Neural cell (in vitro differentiated cells): ENCODE data around the gene C16orf74. TPM values are rescaled to one million over a fixed set of nuclear protein-coding genes. Genes with fewer than 3 reads are reported as not detected.

ENCODE experiments used
- H2AFZ ChIP-seq: fragments of 200-600, 300-800 bp; sonication (generic), shearing (Covaris generic); 2 replicates; pipeline ENCODE4 v1.6.0; 2014; ENCODE audit warnings: low read depth, mild to moderate bottlenecking, antibody characterized with exemption, low read length, moderate library complexity
- H3F3A ChIP-seq: fragments of 200-600 bp; shearing (Covaris generic); 2 replicates; pipeline ENCODE4 v1.6.1; 2016; ENCODE audit warnings: mild to moderate bottlenecking, moderate library complexity, mixed read lengths, antibody characterized with exemption, low read length; ENCODE audit not compliant: insufficient read depth, poor library complexity, severe bottlenecking
- H3K27ac ChIP-seq: fragments of 200-600, 300-800 bp; sonication (generic), shearing (Covaris generic); 2 replicates; pipeline ENCODE4 v1.5.1; 2014; ENCODE audit warnings: mild to moderate bottlenecking, low read length, moderate library complexity
- H3K27me3 ChIP-seq: fragments of 300-800, 200-600 bp; sonication (generic), shearing (Covaris generic); 2 replicates; pipeline ENCODE4 v1.6.0; 2014; ENCODE audit warnings: mild to moderate bottlenecking, low read depth, low read length, moderate library complexity; ENCODE audit not compliant: insufficient read depth
- H3K36me3 ChIP-seq: fragments of 300-800, 200-600 bp; sonication (generic), shearing (Covaris generic); 2 replicates; pipeline ENCODE4 v1.5.1; 2014; ENCODE audit warnings: mild to moderate bottlenecking, antibody characterized with exemption, low read length, moderate library complexity; ENCODE audit not compliant: insufficient read depth
- H3K4me2 ChIP-seq: fragments of 300-800, 200-600 bp; sonication (generic), shearing (Covaris generic); 2 replicates; pipeline ENCODE4 v1.6.0; 2014; ENCODE audit warnings: mild to moderate bottlenecking, low read length
- H3K4me3 ChIP-seq: fragments of 300-800, 200-600 bp; sonication (generic), shearing (Covaris generic); 2 replicates; pipeline ENCODE4 v1.5.1; 2014; ENCODE audit warnings: mild to moderate bottlenecking, low read length, moderate library complexity
- H3K79me2 ChIP-seq: fragments of 200-600 bp; shearing (Covaris generic); replicated peaks from 2 replicates; pipeline ENCODE4 v1.6.0; 2014; ENCODE audit warnings: mild to moderate bottlenecking, low read length, moderate library complexity; ENCODE audit not compliant: insufficient read depth
- H3K9ac ChIP-seq: fragments of 300-800, 200-600 bp; sonication (generic), shearing (Covaris generic); 2 replicates; pipeline ENCODE4 v1.6.1; 2016; ENCODE audit warnings: mild to moderate bottlenecking, low read length, mixed read lengths
- H3K9me2 ChIP-seq: fragments of 200-600 bp; shearing (Covaris generic); 2 replicates; pipeline ENCODE4 v1.6.1; 2016; ENCODE audit warnings: mild to moderate bottlenecking, low read length, mixed read lengths; ENCODE audit not compliant: insufficient read depth
- H3K9me3 ChIP-seq: fragments of 200-600, 300-800 bp; sonication (generic), shearing (Covaris generic); 2 replicates; pipeline ENCODE4 v1.6.1; 2016; ENCODE audit warnings: mild to moderate bottlenecking, mixed run types, low read length, moderate library complexity, mixed read lengths
- H4K20me1 ChIP-seq: fragments of 200-600 bp; shearing (Covaris generic); 2 replicates; pipeline ENCODE4 v1.6.1; 2016; ENCODE audit warnings: mild to moderate bottlenecking, mixed run types; ENCODE audit not compliant: insufficient read depth
- EP300 ChIP-seq: fragments of 450-650 bp; conservative IDR thresholded peaks from 2 replicates; pipeline ENCODE4 v1.6.1; 2014; ENCODE audit warnings: antibody characterized with exemption, mild to moderate bottlenecking, moderate library complexity; ENCODE audit not compliant: poor library complexity, severe bottlenecking
- EZH2 ChIP-seq: fragments of 200-600, 300-800 bp; shearing (Covaris generic), sonication (generic); IDR thresholded peaks from 2 replicates; pipeline ENCODE4 v1.6.1; 2014; ENCODE audit warnings: antibody characterized with exemption, low read length, borderline replicate concordance, mild to moderate bottlenecking; ENCODE audit not compliant: insufficient read depth, poor library complexity, severe bottlenecking
- MXI1 ChIP-seq: fragments of 450-650 bp; conservative IDR thresholded peaks from 2 replicates; pipeline ENCODE4 v1.6.1; 2014; ENCODE audit warnings: antibody characterized with exemption, mild to moderate bottlenecking; ENCODE audit not compliant: poor library complexity, severe bottlenecking
- POLR2AphosphoS5 ChIP-seq: IDR thresholded peaks from 2 replicates; pipeline ENCODE4 v1.6.1; 2012
- RAD21 ChIP-seq: fragments of 450-650 bp; conservative IDR thresholded peaks from 2 replicates; pipeline ENCODE4 v1.6.1; 2014; ENCODE audit warnings: antibody characterized with exemption, mild to moderate bottlenecking, moderate library complexity
- SMC3 ChIP-seq: fragments of 450-650 bp; conservative IDR thresholded peaks from 2 replicates; pipeline ENCODE4 v1.6.1; 2014; ENCODE audit warnings: antibody characterized with exemption, mild to moderate bottlenecking, moderate library complexity; ENCODE audit not compliant: poor library complexity
- TAF1 ChIP-seq: IDR thresholded peaks from 2 replicates; pipeline ENCODE4 v1.6.1; 2012; ENCODE audit warnings: low read depth
- polyA plus RNA-seq: library from polyadenylated mRNA; depleted of rRNA; stranded (reverse); fragments of >200 nt; gene quantifications from 2 replicates; pipeline ENCODE4 v1.2.3, GENCODE V29; 2014
- TF ChIP-seq, protein P1 (sequence below): IDR thresholded peaks from 2 replicates; pipeline ENCODE4 v1.6.1; 2012; ENCODE audit warnings: borderline replicate concordance
- TF ChIP-seq, protein P2 (sequence below): fragments of 450-650 bp; IDR thresholded peaks from 2 replicates; pipeline ENCODE4 v1.5.1; 2014; ENCODE audit warnings: antibody characterized with exemption, mild to moderate bottlenecking, moderate library complexity; ENCODE audit not compliant: poor library complexity, severe bottlenecking

The C16orf74 gene
- polyA plus RNA-seq, 1 donor from 2014 or later, result not detected

DNA sequence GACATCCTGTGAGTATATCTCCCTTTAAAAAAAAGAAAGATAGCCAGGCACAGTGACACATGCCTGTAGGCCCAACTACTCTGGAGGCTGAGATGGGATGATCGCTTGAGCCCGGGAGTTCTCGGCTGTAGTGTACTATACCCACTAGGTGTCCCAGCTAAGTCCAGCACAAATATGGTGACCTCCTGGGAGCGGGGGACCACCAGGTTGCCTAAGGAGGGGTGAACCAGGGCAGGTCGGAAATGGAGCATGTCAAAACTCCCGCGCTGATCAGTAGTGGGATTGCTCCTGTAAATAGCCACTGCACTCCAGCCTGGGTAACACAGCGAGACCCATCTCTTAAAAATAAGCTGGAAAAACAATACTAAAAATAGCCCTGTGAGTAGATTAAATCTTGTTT is 91.6 kb downstream of the C16orf74 start:
- no peaks in the 10 kb centered on the region for H3K27me3 ChIP-seq
- no peaks in the 10 kb centered on the region for H4K20me1 ChIP-seq
- no peaks in the 10 kb centered on the region for H3K36me3 ChIP-seq
- H3F3A ChIP-seq, result no peaks in the 10 kb centered on the region
- H3K9me3 ChIP-seq, result no peaks in the 10 kb centered on the region
- H3K4me3 ChIP-seq, result no peak overlapping the region
- no peak overlapping the region for H3K9ac ChIP-seq
- no peak overlapping the region for H3K4me2 ChIP-seq
- no peak for TF ChIP-seq RAD21
- TF ChIP-seq, protein P1, sequence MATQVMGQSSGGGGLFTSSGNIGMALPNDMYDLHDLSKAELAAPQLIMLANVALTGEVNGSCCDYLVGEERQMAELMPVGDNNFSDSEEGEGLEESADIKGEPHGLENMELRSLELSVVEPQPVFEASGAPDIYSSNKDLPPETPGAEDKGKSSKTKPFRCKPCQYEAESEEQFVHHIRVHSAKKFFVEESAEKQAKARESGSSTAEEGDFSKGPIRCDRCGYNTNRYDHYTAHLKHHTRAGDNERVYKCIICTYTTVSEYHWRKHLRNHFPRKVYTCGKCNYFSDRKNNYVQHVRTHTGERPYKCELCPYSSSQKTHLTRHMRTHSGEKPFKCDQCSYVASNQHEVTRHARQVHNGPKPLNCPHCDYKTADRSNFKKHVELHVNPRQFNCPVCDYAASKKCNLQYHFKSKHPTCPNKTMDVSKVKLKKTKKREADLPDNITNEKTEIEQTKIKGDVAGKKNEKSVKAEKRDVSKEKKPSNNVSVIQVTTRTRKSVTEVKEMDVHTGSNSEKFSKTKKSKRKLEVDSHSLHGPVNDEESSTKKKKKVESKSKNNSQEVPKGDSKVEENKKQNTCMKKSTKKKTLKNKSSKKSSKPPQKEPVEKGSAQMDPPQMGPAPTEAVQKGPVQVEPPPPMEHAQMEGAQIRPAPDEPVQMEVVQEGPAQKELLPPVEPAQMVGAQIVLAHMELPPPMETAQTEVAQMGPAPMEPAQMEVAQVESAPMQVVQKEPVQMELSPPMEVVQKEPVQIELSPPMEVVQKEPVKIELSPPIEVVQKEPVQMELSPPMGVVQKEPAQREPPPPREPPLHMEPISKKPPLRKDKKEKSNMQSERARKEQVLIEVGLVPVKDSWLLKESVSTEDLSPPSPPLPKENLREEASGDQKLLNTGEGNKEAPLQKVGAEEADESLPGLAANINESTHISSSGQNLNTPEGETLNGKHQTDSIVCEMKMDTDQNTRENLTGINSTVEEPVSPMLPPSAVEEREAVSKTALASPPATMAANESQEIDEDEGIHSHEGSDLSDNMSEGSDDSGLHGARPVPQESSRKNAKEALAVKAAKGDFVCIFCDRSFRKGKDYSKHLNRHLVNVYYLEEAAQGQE, result no peak
- TF ChIP-seq EZH2, result no peak
- no peak for TF ChIP-seq TAF1
- no peak for TF ChIP-seq MXI1
- TF ChIP-seq POLR2AphosphoS5, result no peak
- no peak for TF ChIP-seq SMC3
- TF ChIP-seq EP300, result no peak
- TF ChIP-seq, protein P2, sequence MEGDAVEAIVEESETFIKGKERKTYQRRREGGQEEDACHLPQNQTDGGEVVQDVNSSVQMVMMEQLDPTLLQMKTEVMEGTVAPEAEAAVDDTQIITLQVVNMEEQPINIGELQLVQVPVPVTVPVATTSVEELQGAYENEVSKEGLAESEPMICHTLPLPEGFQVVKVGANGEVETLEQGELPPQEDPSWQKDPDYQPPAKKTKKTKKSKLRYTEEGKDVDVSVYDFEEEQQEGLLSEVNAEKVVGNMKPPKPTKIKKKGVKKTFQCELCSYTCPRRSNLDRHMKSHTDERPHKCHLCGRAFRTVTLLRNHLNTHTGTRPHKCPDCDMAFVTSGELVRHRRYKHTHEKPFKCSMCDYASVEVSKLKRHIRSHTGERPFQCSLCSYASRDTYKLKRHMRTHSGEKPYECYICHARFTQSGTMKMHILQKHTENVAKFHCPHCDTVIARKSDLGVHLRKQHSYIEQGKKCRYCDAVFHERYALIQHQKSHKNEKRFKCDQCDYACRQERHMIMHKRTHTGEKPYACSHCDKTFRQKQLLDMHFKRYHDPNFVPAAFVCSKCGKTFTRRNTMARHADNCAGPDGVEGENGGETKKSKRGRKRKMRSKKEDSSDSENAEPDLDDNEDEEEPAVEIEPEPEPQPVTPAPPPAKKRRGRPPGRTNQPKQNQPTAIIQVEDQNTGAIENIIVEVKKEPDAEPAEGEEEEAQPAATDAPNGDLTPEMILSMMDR, result no peak
- no peaks in the 10 kb centered on the region for H3K9me2 ChIP-seq
- H3K27ac ChIP-seq, result no peak overlapping the region
- no peaks in the 10 kb centered on the region for H3K79me2 ChIP-seq
- no peak overlapping the region for H2AFZ ChIP-seq

DNA sequence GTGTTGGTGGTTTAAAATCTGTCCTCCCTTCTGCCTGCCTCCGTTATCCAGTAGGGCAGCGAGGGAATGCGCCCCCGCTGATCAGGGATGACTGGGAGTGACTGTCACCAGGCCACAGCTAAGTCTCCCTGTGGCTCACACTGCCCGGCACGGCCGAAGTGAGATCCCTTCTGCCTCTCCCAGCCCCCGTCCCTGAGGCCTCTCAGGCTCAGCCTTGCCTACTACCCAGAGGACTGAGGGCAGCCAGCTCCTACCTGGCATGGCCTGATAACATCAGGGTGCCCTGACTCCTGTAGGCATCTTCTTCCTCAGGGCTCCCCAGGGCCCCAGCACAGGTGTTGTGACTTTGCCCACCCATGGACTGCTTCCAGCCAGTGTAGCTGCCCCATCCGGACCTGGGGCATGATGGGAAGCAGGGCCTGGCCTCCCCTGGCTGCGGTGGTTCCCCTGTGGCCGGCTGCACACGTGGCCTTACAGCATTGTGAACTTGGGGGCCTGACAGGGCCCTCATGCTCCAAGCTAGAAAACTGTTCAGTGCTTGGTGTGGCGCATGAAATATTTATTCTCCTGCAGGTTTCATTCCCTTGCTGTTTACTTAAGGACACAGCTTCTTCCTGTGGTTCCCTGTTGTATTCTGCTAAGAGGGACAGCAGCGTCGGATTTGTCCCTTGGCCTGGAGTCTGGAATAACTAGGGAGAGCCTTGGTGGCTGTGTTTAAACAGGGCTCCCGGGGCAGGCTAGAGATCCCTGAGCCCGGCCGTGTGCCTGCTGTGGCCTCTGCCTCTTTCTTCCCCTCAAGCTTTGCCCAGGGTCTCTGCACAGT is 92.2 kb downstream of the C16orf74 start:
- Histone ChIP-seq H3K9me3 (no peaks in the 10 kb centered on the region), H3K79me2 (no peaks in the 10 kb centered on the region), H2AFZ (no peak overlapping the region), H3K9ac (no peak overlapping the region), H3K27me3 (no peaks in the 10 kb centered on the region), H4K20me1 (no peaks in the 10 kb centered on the region), H3K4me2 (no peak overlapping the region), H3K9me2 (no peaks in the 10 kb centered on the region), H3K36me3 (no peaks in the 10 kb centered on the region), H3K27ac (no peak overlapping the region), H3F3A (no peaks in the 10 kb centered on the region), H3K4me3 (no peak overlapping the region)
- no peak for TF ChIP-seq MXI1
- TF ChIP-seq POLR2AphosphoS5, result no peak
- TF ChIP-seq, protein P2, result no peak
- no peak for TF ChIP-seq TAF1
- TF ChIP-seq RAD21, result no peak
- TF ChIP-seq EZH2, result no peak
- TF ChIP-seq EP300, result no peak
- TF ChIP-seq SMC3, result no peak
- TF ChIP-seq, protein P1, result no peak
